Panc1 (cell line): ENCODE data around the gene PRKAG2.

Source experiments
- CTCF ChIP-seq: fragments of 450-650 bp; IDR thresholded peaks from 2 replicates; pipeline ENCODE4 v1.5.1; 2017; ENCODE audit warnings: mild to moderate bottlenecking
- REST ChIP-seq, 2 experiments: IDR thresholded peaks; 2 replicates each; pipeline ENCODE4 v1.6.1; 2011 to 2012; ENCODE audit warnings: low read depth in 2 of 2, control low read depth in 1 of 2, low read length in 1 of 2, mild to moderate bottlenecking in 1 of 2, moderate library complexity in 1 of 2; ENCODE audit not compliant: insufficient read depth in 1 of 2
- TCF7L2 ChIP-seq: IDR thresholded peaks from 2 replicates; pipeline ENCODE4 v1.6.1; 2011; ENCODE audit warnings: mild to moderate bottlenecking, low read depth, low read length, inconsistent platforms

GRCh38 chr7:151711435-151711872 is 165.5 kb downstream of the PRKAG2 start:
- TF ChIP-seq CTCF (no peak), REST (IDR thresholded peaks at IDR 0.05; ENCODE audit: insufficient read depth in 1 of 2, low read depth in 2 of 2, low read length in 1 of 2) (no peak), TCF7L2 (no peak)
